ENCODE measurements around the gene RAB17. TPM values are rescaled to one million over a fixed set of nuclear protein-coding genes. Genes with fewer than 3 reads are reported as not detected.

Gene RAB17
- 0.78 and 0.83 TPM in 2 replicates for total RNA-seq

GRCh38 chr2:237590272-237591140, at the start of gene RAB17:
TSS of gene RAB17 (minus strand) at chr2:237590734. CDS start at chr2:237586154, 4,580 bp downstream.

GRCh38 chr2:237627441-237628246, 37.1 kb upstream of the RAB17 start, which contains the start of gene LRRFIP1:
TSS of gene LRRFIP1 (plus strand) at chr2:237627587. CDS start at chr2:237627645, 58 bp downstream.

GRCh38 chr2:237566401-237567235, 23.9 kb downstream of the RAB17 start, which contains the start of gene PRLH:
TSS of gene PRLH (plus strand) at chr2:237566574. CDS start at chr2:237566574, 0 bp downstream.

Other genes with a start within 250 kb of the RAB17 start
- gene COL6A3, start 176.6 kb downstream of the RAB17 start, total RNA-seq: 2,074 and 3,484 TPM in 2 replicates
- gene MLPH, start 103.5 kb downstream of the RAB17 start, total RNA-seq: 8.3 and 14.2 TPM in 2 replicates
- not detected in 2 replicates for gene PRLH, start 24.2 kb downstream of the RAB17 start, total RNA-seq
- gene LRRFIP1, start 36.9 kb upstream of the RAB17 start, total RNA-seq: 58.2 and 85.9 TPM in 2 replicates
- 0.33 and 0.36 TPM in 2 replicates for gene RBM44, start 208.0 kb upstream of the RAB17 start, total RNA-seq

Data from smooth muscle cell of the pulmonary artery (primary cell).